IPS-20b (cell line): ENCODE measurements around the gene ZNF79.
A peak's percentile ranks its signal among the peaks of the same experiment; 100 is the strongest.

Source experiments
- H3K27ac ChIP-seq: one replicate; pipeline ENCODE4 v1.5.1; 2013; ENCODE audit warnings: low read length
- H3K27me3 ChIP-seq: 2 replicates; pipeline ENCODE4 v1.6.1; 2013; ENCODE audit warnings: mild to moderate bottlenecking, low read length, inconsistent platforms; ENCODE audit not compliant: insufficient read depth
- H3K36me3 ChIP-seq: 2 replicates; pipeline ENCODE4 v1.6.1; 2013; ENCODE audit warnings: low read depth, mild to moderate bottlenecking, inconsistent platforms, low read length, moderate library complexity; ENCODE audit not compliant: insufficient read depth
- H3K4me1 ChIP-seq: 2 replicates; pipeline ENCODE4 v1.6.1; 2013; ENCODE audit warnings: mild to moderate bottlenecking, control low read depth, inconsistent platforms, low read length, moderate library complexity; ENCODE audit not compliant: insufficient read depth
- H3K4me3 ChIP-seq: 2 replicates; pipeline ENCODE4 v1.5.1; 2013; ENCODE audit warnings: mild to moderate bottlenecking, low read length, inconsistent platforms
- H3K9ac ChIP-seq: 2 replicates; pipeline ENCODE4 v1.6.1; 2013; ENCODE audit warnings: low read depth, mild to moderate bottlenecking, inconsistent platforms, low read length, moderate library complexity
- H3K9me3 ChIP-seq: 2 replicates; pipeline ENCODE4 v1.6.1; 2013; ENCODE audit warnings: mild to moderate bottlenecking, low read depth, low read length, inconsistent platforms; ENCODE audit not compliant: insufficient read depth

The ZNF79 gene

DNA sequence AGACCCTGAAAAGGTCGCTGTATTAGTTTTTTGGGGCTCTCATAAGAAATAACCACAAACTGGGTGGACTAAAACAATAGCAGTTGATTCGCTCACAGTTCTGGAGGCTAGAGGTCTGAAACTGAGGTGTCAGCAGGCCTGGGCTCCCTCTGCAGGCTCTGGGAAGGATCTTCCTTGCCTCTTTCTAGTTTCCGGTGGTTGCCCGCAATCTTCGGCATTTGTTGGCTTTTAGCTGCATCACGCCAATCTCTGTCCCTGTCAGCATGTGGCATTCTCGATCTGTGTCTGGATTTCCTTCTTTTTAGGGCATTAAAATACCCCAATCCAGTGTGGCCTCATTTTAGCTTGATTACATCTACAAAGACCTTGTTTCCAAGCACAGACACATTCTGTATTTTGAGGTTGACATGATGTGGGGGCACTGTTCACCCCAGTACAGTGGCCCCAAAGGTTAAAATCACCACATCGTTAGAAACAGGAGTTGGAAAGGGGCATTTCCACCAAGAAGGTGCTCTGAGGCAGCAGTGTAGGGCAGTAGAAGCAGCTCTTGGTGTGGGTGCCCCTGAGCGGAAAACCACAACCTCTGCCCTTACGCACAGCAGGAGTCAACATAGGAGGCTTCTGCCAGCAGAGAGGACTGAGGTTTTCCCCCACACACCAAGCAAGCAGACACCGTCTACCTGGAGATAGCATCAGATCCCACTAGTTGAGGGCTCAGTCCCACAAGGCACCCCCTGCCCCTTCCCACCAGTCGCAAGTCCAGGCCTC is 13.5 kb downstream of the ZNF79 start:
- H3K4me3 ChIP-seq = no peak overlapping the region
- H3K36me3 ChIP-seq = peaks cover 81% of the 10 kb centered on the region
- no peak overlapping the region for H3K27ac ChIP-seq
- no peaks in the 10 kb centered on the region for H3K27me3 ChIP-seq
- no peaks in the 10 kb centered on the region for H3K4me1 ChIP-seq
- no peak overlapping the region for H3K9ac ChIP-seq
- no peaks in the 10 kb centered on the region for H3K9me3 ChIP-seq

DNA sequence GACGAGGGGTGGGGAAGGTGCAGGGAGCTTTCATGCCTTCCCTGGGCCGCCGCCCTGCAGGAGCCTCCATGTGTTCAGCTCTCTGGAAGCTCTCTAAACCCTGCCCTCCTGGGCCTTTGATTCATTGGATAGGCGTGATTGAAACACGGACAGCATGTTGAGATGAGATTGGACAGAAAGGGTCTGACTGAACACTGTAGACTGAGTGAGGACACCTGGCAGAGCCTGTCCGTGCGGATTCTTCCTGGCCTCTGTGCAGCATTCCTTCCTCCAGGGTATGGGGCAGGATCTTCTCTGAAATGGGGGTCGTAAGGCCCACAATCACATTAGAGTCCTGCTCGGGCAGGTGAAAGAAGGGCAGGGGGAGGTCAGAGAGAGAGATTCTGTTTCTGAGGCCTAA is 14.2 kb downstream of the ZNF79 start:
- no peak overlapping the region for H3K9ac ChIP-seq
- no peak overlapping the region for H3K4me3 ChIP-seq
- peaks cover 77% of the 10 kb centered on the region for H3K36me3 ChIP-seq
- H3K4me1 ChIP-seq = no peaks in the 10 kb centered on the region
- H3K9me3 ChIP-seq = no peaks in the 10 kb centered on the region
- no peaks in the 10 kb centered on the region for H3K27me3 ChIP-seq
- H3K27ac ChIP-seq = no peak overlapping the region

DNA sequence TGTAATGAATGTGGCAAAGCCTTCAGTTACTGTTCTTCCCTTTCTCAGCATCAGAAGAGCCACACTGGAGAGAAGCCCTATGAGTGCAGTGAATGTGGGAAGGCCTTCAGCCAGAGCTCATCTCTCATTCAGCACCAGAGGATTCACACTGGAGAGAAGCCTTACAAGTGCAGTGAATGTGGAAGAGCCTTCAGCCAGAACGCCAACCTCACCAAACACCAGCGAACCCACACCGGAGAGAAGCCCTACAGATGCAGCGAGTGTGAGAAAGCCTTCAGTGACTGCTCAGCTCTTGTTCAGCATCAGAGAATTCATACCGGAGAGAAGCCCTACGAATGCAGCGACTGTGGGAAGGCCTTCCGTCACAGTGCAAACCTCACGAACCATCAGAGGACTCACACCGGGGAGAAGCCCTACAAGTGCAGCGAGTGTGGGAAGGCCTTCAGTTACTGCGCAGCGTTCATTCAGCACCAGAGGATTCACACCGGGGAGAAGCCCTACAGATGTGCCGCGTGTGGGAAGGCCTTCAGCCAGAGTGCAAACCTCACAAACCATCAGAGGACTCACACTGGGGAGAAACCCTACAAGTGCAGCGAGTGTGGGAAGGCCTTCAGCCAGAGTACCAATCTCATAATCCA is 20.2 kb downstream of the ZNF79 start:
- no peak overlapping the region for H3K27ac ChIP-seq
- no peaks in the 10 kb centered on the region for H3K27me3 ChIP-seq
- no peak overlapping the region for H3K4me3 ChIP-seq
- no peak overlapping the region for H3K9ac ChIP-seq
- H3K4me1 ChIP-seq = no peaks in the 10 kb centered on the region
- peaks cover 7% of the 10 kb centered on the region for H3K9me3 ChIP-seq
- H3K36me3 ChIP-seq = peaks cover 81% of the 10 kb centered on the region

DNA sequence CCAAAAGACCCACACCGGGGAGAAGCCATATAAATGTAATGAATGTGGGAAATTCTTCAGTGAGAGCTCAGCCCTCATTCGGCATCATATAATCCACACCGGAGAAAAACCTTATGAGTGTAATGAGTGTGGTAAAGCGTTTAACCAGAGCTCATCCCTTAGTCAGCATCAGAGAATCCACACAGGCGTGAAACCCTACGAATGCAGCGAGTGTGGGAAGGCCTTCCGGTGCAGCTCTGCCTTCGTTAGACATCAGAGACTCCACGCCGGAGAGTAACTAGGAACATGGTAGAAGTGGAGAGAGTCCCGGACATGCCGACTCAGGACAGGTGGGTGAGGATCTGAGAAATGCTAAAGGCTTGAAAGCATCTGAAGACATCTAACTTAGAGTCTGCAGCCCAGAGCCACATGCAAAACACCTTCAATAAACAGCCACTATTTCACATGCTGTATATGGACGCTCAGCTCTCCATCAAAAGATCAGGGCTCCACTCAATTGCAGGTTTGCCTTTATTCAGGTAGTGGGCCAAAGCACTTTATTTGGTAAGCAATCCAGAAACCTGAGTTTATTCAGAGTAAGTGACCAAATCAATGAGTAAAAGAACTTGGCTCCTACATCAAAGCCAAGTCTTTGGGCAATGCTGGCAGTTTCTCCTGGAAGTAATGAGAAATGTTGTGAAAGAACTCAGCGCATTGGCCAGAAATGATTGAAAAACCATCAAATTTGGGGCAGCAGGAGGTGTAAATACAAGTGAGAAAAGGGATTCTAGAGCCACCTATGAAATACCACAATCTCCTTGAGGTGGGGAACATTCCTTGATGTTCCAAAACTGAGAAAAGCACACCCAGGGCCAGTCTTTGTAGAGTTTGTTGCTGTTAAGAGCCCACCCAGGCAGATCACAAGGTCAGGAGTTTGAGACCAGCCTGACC is 21.0 kb downstream of the ZNF79 start:
- Histone ChIP-seq H3K9me3 (peaks cover 7% of the 10 kb centered on the region), H3K36me3 (peaks cover 84% of the 10 kb centered on the region), H3K4me3 (no peak overlapping the region), H3K9ac (no peak overlapping the region), H3K27me3 (no peaks in the 10 kb centered on the region), H3K27ac (no peak overlapping the region), H3K4me1 (no peaks in the 10 kb centered on the region)

DNA sequence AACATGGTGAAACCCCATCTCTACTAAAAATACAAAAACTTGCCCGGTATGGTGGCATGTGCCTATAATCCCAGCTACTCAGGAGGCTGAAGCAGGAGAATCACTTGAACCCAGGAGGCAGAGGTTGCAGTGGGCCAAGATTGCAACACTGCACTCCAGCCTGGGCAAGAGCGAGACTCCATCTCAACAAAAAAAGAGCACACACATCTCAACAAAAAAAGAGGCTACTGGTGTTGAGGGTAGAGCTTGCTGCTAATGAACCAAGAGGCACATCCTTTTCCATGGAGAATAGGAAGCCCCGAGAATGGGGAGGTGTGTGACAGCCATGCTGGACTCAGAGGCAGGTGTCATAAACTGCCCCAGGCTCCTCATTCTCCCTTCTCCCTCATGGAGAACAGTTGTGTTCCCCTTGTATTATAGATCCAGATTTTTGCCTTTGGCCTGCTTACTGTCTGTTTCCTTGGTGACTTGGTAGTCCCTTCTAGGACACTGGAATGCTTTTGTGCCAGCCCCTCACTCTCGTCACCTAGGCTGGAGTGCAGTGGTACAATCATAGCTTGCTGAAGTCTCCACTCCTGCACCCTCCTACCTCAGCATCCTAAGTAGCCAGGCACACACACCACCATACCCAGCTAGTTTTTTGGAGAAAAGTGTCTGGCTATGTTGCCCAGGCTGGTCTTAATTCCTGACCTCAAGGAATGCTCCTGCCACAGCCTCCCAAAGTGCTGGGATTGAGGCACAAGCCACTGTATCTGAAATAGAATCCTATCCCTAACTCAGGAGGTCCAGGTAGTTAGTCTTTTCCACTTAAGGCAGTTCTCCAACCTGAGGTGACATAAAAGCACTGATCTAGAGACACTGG is 21.9 kb downstream of the ZNF79 start:
- peaks cover 7% of the 10 kb centered on the region for H3K9me3 ChIP-seq
- H3K4me1 ChIP-seq = no peaks in the 10 kb centered on the region
- no peak overlapping the region for H3K9ac ChIP-seq
- no peak overlapping the region for H3K27ac ChIP-seq
- peaks cover 82% of the 10 kb centered on the region for H3K36me3 ChIP-seq
- H3K4me3 ChIP-seq = no peak overlapping the region
- no peaks in the 10 kb centered on the region for H3K27me3 ChIP-seq

DNA sequence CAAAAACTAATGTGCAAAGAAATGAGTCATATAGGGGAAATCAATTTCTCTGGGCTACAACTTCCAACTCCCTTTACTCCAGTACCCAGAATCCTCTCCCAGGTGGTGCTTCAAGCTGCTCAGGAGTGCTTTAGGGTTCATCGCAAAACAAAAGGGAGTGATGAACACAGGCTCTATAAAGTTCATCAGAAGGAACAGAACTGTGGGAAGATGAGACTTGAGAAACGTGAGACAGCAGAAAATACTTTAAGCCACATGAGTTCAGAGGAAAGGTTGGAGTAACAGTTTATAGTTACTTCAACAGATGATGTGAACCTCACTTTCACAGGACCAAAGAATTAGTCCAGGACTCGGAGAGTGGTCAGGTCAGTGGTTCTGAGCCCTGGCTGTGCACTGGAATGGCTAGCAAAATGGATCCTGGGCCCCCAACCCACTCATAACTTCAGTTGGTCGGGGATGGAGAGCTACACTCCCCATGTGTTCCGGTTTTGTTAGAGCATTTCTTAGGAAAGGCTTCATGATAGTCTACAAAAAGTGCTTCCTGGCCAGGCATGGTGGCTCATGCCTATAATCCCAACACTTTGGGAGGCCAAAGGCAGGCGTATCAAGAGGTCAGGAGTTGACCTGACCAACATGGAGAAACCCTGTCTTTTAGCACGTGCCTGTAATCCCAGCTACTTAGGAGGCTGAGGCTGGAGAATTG is 22.7 kb downstream of the ZNF79 start:
- Histone ChIP-seq H3K27me3 (no peaks in the 10 kb centered on the region), H3K36me3 (peaks cover 78% of the 10 kb centered on the region), H3K27ac (no peak overlapping the region), H3K4me1 (no peaks in the 10 kb centered on the region), H3K9ac (no peak overlapping the region), H3K9me3 (peaks cover 7% of the 10 kb centered on the region), H3K4me3 (no peak overlapping the region)

DNA sequence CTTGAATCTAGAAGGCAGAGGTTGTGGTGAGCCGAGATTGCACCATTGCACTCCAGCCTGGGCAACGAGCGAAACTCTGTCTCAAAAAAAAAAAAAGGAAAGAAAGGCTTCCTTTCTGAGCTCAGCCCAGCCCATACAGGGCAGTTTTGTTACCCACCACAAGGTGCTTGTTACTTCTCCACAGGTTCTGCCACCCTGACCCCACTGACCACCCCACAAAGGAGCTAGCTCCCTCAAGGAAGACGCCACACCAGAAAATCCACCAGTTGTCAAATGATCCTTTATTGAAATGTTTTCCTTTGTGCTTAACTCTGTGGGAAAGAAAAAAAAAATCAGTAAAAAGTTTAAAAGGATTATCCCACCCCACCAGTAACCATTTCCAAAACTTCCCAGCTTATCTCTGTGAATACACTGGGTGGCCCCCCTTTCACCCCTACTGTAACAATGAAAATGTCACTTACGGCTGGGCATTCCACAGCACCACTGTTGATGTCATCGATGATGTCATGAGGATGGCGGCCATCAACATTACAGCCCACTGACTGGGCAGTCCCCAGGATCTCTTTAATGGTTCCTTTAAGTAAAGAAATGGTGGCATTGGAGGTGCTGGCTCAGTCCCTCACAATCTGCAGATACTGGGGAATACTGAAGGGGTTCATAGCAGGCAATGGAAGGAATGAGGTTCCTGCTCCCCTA is 23.4 kb downstream of the ZNF79 start:
- Histone ChIP-seq H3K36me3 (peaks cover 75% of the 10 kb centered on the region), H3K9me3 (peaks cover 7% of the 10 kb centered on the region), H3K27ac (no peak overlapping the region), H3K27me3 (no peaks in the 10 kb centered on the region), H3K9ac (peak overlapping the region; percentile 99; the same call in 1 of the 2 replicates), H3K4me3 (peak overlapping the region; percentile 95), H3K4me1 (peaks cover 3% of the 10 kb centered on the region; the same call in 1 of the 2 replicates)

DNA sequence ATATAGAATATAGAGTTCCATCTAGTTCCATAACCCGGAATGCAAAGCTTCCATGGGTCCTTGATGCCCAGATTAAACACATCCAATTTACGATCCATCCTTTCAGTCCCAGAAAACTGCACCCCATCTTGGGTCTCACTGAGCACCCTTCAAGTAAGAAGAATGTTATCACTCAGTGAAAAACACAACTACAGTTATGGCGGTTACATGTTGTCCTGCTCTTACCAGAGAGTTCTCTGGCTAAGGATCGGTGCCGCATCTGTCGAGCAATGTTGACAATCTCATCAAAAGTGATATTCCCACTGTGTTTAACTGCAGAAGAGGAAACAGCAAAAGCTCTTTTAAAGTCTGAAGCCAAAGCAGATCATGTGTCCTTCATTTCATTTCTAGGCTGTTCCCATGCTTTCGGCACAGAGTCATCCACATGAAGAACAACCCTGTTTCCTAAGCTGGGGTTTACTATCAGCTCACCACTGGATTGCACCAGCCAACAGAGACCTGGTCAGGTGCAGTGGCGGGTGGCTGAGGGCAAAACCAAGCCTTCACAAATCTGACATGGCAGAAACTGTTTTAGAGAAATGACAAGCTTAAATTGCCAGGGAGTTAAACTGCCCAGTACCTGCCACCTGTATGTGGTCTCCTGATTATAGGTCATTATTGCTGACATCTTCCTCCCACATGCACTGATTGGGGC is 24.1 kb downstream of the ZNF79 start:
- Histone ChIP-seq H3K27ac (no peak overlapping the region), H3K4me3 (peak overlapping the region; percentile 95), H3K9ac (peak overlapping the region; percentile 99; the same call in 1 of the 2 replicates), H3K9me3 (peaks cover 7% of the 10 kb centered on the region), H3K27me3 (no peaks in the 10 kb centered on the region), H3K4me1 (peaks cover 5% of the 10 kb centered on the region; the same call in 1 of the 2 replicates), H3K36me3 (peaks cover 71% of the 10 kb centered on the region)

DNA sequence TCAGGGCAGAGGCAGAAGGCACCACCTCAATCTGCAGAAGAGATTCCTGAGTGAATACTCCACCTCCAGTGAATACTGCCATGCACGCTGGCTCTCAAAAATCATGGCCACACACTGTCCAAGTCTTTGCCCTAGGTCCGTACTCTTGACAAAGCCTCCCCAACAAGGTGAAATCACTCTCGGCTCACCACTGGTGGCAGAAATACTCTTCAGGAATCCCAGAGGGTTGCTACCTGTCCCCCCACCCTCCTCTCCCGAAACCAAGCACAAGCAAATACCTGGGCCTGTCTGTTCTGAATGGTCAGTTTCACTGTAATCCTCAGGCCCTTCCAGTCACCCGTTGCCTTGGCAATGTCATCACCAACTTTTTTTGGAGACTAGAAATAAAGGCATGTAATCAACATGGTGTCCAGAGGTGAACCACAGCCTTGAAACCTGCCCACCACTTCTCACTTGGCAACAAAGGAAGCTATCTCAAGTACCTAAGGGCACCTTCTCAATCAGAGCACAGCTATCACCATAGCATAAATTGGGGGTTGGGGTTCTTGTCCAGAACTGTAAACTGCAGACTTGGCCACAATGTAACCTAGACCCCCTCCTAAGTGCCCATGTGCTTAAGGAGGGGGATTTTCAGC is 25.3 kb downstream of the ZNF79 start:
- Histone ChIP-seq H3K9ac (peak overlapping the region; percentile 99), H3K27me3 (no peaks in the 10 kb centered on the region), H3K27ac (peak overlapping the region; percentile 9), H3K36me3 (peaks cover 64% of the 10 kb centered on the region), H3K4me3 (peak overlapping the region; percentile 95), H3K9me3 (peaks cover 1% of the 10 kb centered on the region; the same call in 1 of the 2 replicates), H3K4me1 (peaks cover 5% of the 10 kb centered on the region; the same call in 1 of the 2 replicates)
